Fibroblast of villous mesenchyme (primary cell): Measurements from ENCODE around the gene SIGLEC14. TPM values are rescaled to one million over a fixed set of nuclear protein-coding genes. Genes with fewer than 3 reads are reported as not detected.

Source experiments
- DNase-seq: peaks from one replicate; pipeline ENCODE4 v3.0.0-alpha.2; 2010; ENCODE audit warnings: low read depth
- H3K4me3 ChIP-seq: 2 replicates; pipeline ENCODE4 v1.5.1; 2011; ENCODE audit warnings: low read depth, mild to moderate bottlenecking, low read length
- total RNA-seq: library from RNA; depleted of rRNA; stranded (reverse); fragments of >200 nt; gene quantifications from 2 replicates; pipeline ENCODE4 v1.2.3, GENCODE V29; 2012
- TF ChIP-seq, protein P1 (sequence below): IDR thresholded peaks from 2 replicates; pipeline ENCODE4 v1.5.1; 2012; ENCODE audit warnings: low read depth, mild to moderate bottlenecking, low read length; ENCODE audit not compliant: insufficient read depth

The SIGLEC14 gene
- total RNA-seq, 1 donor = not detected

DNA sequence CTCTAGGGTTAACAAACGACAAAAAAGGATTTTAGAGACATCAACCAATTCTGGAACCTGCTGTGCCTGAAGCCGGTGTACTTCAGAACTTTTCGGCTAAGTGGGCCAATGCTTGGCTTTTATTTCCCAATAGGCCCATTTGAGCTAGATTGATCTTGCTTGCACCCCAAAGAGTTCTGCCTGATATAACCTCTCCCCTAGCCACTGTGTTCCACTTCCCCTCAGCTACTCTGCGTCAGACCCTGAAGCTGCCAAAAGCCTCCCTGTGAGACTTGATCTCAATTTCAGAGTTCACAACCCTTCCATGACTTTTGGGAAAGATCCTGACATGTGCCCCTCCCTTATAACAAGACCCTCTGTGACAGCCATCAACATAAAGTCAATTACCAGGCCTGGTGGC lies 5.6 kb upstream of the SIGLEC14 start:
- no peak for DNase-seq
- TF ChIP-seq, protein P1, sequence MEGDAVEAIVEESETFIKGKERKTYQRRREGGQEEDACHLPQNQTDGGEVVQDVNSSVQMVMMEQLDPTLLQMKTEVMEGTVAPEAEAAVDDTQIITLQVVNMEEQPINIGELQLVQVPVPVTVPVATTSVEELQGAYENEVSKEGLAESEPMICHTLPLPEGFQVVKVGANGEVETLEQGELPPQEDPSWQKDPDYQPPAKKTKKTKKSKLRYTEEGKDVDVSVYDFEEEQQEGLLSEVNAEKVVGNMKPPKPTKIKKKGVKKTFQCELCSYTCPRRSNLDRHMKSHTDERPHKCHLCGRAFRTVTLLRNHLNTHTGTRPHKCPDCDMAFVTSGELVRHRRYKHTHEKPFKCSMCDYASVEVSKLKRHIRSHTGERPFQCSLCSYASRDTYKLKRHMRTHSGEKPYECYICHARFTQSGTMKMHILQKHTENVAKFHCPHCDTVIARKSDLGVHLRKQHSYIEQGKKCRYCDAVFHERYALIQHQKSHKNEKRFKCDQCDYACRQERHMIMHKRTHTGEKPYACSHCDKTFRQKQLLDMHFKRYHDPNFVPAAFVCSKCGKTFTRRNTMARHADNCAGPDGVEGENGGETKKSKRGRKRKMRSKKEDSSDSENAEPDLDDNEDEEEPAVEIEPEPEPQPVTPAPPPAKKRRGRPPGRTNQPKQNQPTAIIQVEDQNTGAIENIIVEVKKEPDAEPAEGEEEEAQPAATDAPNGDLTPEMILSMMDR = no peak
- no peak overlapping the region for H3K4me3 ChIP-seq

- H3K4me3 ChIP-seq = no peak overlapping the region
- TF ChIP-seq, protein P1 = no peak
- DNase-seq = no peak
Observed at GRCh38 chr19:51651216-51651846, 4.7 kb upstream of the SIGLEC14 start.

DNA sequence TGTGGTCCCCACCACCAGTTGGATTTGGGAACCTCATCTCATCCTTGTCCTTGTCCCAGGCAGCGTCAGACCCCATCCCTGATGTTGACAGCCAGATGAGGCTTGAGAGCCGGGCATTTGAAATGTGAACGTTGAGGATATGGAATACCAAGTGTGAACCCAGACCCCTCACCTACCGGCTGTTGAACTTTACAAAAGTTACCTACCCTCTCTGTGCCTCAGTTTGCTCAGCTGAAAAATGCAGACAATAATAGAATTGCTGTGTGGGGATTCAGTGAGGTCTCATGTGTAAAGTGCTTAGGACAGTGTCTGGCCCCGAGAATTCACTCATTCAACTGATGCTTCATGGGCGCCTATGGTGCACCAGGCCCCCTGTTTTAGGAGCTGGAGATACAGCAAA lies 693 bp upstream of the SIGLEC14 start:
- no peak overlapping the region for H3K4me3 ChIP-seq
- DNase-seq = no peak
- TF ChIP-seq, protein P1 = no peak

DNA sequence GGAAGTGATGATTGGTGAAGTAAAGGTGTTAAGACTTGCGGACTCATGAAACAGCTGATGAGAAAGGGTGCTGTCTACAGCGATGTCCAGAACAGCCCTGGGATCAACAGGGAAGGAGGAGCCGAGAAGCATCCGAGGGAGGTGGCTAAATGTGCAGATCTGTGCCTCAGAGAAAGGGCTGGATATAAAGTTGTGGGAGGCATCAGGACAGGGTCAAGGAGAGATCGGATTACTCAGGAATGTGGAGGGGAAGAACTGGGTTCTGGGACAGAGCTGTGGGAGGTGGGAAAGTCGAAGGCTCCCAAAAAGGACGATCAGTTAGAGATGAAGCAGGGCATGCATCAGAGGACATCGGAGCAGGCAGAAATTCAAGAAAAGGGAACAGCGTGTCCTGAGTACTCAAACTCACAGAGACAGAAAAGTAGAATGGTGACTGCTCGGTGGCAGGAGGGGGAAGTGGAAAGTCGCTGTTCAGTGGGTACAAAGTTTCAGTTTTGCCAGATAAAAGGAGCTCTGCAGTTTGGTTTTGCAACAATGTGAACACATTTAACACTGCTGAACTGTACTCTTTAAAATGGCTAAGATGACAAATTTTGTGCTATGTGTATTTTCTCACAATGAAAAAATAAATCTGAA lies 1.9 kb downstream of the SIGLEC14 start:
- TF ChIP-seq, protein P1 = no peak
- H3K4me3 ChIP-seq = no peak overlapping the region
- DNase-seq = no peak

- DNase-seq = no peak
- TF ChIP-seq, protein P1 = no peak
Observed at GRCh38 chr19:51641648-51642047, 5.0 kb downstream of the SIGLEC14 start.

GRCh38 chr19:51640386-51640785 lies 6.2 kb downstream of the SIGLEC14 start:
- no peak overlapping the region for H3K4me3 ChIP-seq
- no peak for DNase-seq
- TF ChIP-seq, protein P1 = no peak

More at GRCh38 chr19:51641648-51642047, 5.0 kb downstream of the SIGLEC14 start:
- H3K4me3 ChIP-seq = no peak overlapping the region

DNA sequence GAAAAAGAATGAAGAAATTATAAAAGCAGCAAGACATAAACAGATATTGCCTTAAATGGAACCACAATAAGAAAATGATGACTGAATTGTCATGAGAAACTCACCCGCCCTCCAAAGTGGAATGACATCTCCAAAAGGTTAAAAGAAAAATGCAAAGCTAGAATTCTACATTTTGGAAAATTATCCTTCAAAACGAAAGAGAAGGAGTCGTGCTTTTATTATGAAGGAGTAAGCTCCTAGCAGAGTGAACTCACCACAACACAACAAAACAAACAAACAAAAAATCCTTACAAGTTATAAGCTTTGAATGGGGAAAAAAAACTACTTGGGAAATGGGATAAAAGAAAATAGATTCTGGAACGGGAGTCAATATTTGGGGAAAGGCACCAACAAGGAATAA lies 6.7 kb downstream of the SIGLEC14 start:
- H3K4me3 ChIP-seq = no peak overlapping the region
- TF ChIP-seq, protein P1 = no peak
- DNase-seq = no peak
